Fibroblast of villous mesenchyme (primary cell): ENCODE results near the gene OR2A5. TPM values are rescaled to one million over a fixed set of nuclear protein-coding genes. Genes with fewer than 3 reads are reported as not detected.

Source experiments
- DNase-seq: peaks from one replicate; pipeline ENCODE4 v3.0.0-alpha.2; 2010; ENCODE audit warnings: low read depth
- H3K4me3 ChIP-seq: 2 replicates; pipeline ENCODE4 v1.5.1; 2011; ENCODE audit warnings: low read depth, mild to moderate bottlenecking, low read length
- CTCF ChIP-seq: IDR thresholded peaks from 2 replicates; pipeline ENCODE4 v1.5.1; 2012; ENCODE audit warnings: low read depth, mild to moderate bottlenecking, low read length; ENCODE audit not compliant: insufficient read depth
- total RNA-seq: library from RNA; depleted of rRNA; stranded (reverse); fragments of >200 nt; gene quantifications from 2 replicates; pipeline ENCODE4 v1.2.3, GENCODE V29; 2012

The OR2A5 gene
- total RNA-seq, 1 donor = not detected

- no peak overlapping the region for H3K4me3 ChIP-seq
- DNase-seq = no peak
- TF ChIP-seq CTCF = no peak
Observed at GRCh38 chr7:144024213-144024612, 24.5 kb upstream of the OR2A5 start.

- H3K4me3 ChIP-seq = no peak overlapping the region
- DNase-seq = no peak
- TF ChIP-seq CTCF = no peak
Observed at GRCh38 chr7:144026203-144026883, 22.4 kb upstream of the OR2A5 start.

- DNase-seq = peak; percentile 57
- TF ChIP-seq CTCF = peak; percentile 64
- no peak overlapping the region for H3K4me3 ChIP-seq
Observed at GRCh38 chr7:144027070-144027469, 21.7 kb upstream of the OR2A5 start.

- DNase-seq = no peak
- TF ChIP-seq CTCF = no peak
- no peak overlapping the region for H3K4me3 ChIP-seq
Observed at GRCh38 chr7:144027974-144028373, 20.8 kb upstream of the OR2A5 start.

GRCh38 chr7:144028547-144028946 lies 20.2 kb upstream of the OR2A5 start:
- TF ChIP-seq CTCF = no peak
- no peak overlapping the region for H3K4me3 ChIP-seq
- DNase-seq = peak; percentile 45

- DNase-seq = peak; percentile 45
- TF ChIP-seq CTCF = no peak
Observed at GRCh38 chr7:144032516-144032915, 16.2 kb upstream of the OR2A5 start.

More at GRCh38 chr7:144032516-144032915, 16.2 kb upstream of the OR2A5 start:
- H3K4me3 ChIP-seq = no peak overlapping the region
